Measurements from ENCODE around the gene CPNE8.

CPNE8 gene

DNA sequence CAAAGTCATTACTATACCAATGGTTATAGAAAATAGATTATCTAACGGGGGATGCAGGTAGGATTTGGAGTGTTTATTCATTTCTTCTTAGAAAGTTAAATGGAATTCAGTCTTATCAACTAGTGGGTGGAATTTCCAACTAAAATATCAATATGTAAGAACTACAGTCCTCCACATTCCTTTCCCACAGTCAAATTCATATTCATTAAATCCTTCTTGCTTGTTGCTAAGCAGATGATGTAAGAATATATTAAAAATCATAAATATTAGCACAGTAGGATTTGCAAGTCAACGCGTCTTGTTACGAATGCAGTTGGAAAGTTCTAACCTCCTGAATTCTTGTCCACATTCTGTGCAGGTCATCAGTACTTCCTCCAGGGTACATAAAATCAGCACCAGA is 259.2 kb downstream of the CPNE8 start:
- DNase-seq: no peak
- no peaks in the 10 kb centered on the region for H3K36me3 Mint-ChIP-seq (ENCODE audit: low read depth)
- no peak overlapping the region for H3K4me3 Mint-ChIP-seq
- no peak overlapping the region for H3K27ac Mint-ChIP-seq
- TF ChIP-seq, protein P1, sequence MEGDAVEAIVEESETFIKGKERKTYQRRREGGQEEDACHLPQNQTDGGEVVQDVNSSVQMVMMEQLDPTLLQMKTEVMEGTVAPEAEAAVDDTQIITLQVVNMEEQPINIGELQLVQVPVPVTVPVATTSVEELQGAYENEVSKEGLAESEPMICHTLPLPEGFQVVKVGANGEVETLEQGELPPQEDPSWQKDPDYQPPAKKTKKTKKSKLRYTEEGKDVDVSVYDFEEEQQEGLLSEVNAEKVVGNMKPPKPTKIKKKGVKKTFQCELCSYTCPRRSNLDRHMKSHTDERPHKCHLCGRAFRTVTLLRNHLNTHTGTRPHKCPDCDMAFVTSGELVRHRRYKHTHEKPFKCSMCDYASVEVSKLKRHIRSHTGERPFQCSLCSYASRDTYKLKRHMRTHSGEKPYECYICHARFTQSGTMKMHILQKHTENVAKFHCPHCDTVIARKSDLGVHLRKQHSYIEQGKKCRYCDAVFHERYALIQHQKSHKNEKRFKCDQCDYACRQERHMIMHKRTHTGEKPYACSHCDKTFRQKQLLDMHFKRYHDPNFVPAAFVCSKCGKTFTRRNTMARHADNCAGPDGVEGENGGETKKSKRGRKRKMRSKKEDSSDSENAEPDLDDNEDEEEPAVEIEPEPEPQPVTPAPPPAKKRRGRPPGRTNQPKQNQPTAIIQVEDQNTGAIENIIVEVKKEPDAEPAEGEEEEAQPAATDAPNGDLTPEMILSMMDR (IDR thresholded peaks at IDR 0.05): no peak
- peaks cover 4% of the 10 kb centered on the region for H3K9me3 Mint-ChIP-seq
- H3K4me1 Mint-ChIP-seq: no peaks in the 10 kb centered on the region
- peaks cover 4% of the 10 kb centered on the region for H3K27me3 Mint-ChIP-seq (ENCODE audit: low read depth, poor library complexity)

DNA sequence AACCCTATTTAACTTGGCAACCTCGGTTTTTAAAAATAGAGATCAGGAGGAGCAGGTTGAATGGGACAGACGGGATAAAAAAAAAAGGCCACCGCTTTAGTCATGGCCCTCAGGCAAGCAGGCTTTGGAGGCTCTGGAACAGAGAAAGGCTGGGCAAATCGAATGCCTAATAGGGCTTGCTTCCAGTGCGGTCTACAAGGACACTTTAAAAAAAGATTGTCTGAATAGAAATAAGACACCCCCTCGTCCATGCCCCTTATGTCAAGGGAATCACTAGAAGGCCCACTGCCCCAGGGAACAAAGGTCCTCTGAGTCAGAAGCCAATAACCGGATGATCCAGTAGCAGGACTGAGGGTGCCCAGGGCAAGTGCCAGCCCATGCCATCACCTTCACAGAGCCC is 265.8 kb downstream of the CPNE8 start:
- DNase-seq: no peak
- Mint-ChIP-seq H3K9me3 (peaks cover 4% of the 10 kb centered on the region), H3K4me1 (no peaks in the 10 kb centered on the region), H3K36me3 (ENCODE audit: low read depth) (no peaks in the 10 kb centered on the region), H3K27ac (no peak overlapping the region), H3K27me3 (ENCODE audit: low read depth, poor library complexity) (no peaks in the 10 kb centered on the region), H3K4me3 (no peak overlapping the region)
- TF ChIP-seq, protein P1 (IDR thresholded peaks at IDR 0.05): no peak

DNA sequence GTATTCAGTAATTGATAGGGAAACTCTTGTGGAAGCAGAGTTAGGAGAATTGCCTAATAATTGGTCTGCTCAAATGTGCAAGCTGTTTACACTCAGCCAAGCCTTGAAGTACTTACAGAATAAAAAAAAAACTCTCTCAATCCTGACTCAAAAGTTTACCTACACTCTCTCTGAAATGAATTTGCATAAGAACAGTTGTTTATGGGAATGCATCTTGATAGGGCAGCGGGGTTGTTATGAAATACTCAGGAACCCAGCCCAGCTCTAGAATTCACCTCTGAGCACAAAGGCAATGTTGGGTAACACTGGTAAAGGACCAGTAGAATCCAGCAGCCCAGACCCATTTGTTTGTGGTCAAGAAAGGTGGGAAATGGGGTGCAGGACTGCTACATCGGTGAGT is 267.0 kb downstream of the CPNE8 start:
- no peak for DNase-seq
- H3K27me3 Mint-ChIP-seq (ENCODE audit: low read depth, poor library complexity): no peaks in the 10 kb centered on the region
- H3K27ac Mint-ChIP-seq: no peak overlapping the region
- peaks cover 4% of the 10 kb centered on the region for H3K9me3 Mint-ChIP-seq
- TF ChIP-seq, protein P1 (IDR thresholded peaks at IDR 0.05): no peak
- no peaks in the 10 kb centered on the region for H3K36me3 Mint-ChIP-seq (ENCODE audit: low read depth)
- no peak overlapping the region for H3K4me3 Mint-ChIP-seq
- no peaks in the 10 kb centered on the region for H3K4me1 Mint-ChIP-seq

DNA sequence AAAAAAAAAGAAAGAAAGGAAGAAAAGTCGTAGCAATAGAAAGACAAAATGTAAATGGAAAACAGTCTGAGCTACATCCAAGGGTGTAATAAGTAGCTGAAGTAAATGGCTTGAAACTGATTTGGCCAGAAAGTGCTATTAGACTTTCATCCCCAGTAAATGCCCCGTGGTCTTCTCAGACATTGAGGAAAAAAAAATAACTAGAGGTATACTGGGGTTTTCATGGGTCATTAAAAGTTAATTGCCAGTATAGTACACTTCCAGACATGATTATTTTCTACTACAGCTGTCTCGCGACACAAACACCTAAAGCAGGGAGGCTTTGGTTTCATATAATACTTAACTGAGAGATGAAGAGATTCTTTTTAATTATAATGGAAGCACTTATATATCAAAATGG is 271.9 kb downstream of the CPNE8 start:
- no peak overlapping the region for H3K4me3 Mint-ChIP-seq
- TF ChIP-seq, protein P1 (IDR thresholded peaks at IDR 0.05): no peak
- no peaks in the 10 kb centered on the region for H3K36me3 Mint-ChIP-seq (ENCODE audit: low read depth)
- H3K27ac Mint-ChIP-seq: no peak overlapping the region
- DNase-seq: no peak
- no peaks in the 10 kb centered on the region for H3K4me1 Mint-ChIP-seq
- peaks cover 2% of the 10 kb centered on the region for H3K27me3 Mint-ChIP-seq (ENCODE audit: low read depth, poor library complexity)
- no peaks in the 10 kb centered on the region for H3K9me3 Mint-ChIP-seq

DNA sequence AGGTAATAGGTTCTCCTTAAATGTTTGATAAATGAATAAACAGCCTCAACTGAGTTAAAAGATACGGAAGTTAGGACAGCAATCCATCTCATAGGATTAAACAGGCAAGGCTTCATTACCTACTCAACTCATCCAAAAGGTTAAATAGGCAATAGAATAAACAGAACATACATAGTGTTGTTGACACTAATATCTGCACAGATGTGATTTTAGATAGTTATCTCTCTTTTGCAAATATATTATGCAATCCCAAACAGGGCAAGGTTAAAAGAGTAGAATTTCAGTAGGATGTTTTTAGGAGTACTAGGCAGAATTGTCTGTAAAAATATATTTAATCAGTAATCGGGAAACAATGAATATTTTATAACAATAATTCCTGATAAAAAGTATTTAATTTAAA is 276.3 kb downstream of the CPNE8 start:
- no peak for DNase-seq
- Mint-ChIP-seq H3K36me3 (ENCODE audit: low read depth) (no peaks in the 10 kb centered on the region), H3K27me3 (ENCODE audit: low read depth, poor library complexity) (peaks cover 2% of the 10 kb centered on the region), H3K4me1 (no peaks in the 10 kb centered on the region), H3K4me3 (no peak overlapping the region), H3K9me3 (no peaks in the 10 kb centered on the region), H3K27ac (no peak overlapping the region)
- TF ChIP-seq, protein P1 (IDR thresholded peaks at IDR 0.05): no peak

DNA sequence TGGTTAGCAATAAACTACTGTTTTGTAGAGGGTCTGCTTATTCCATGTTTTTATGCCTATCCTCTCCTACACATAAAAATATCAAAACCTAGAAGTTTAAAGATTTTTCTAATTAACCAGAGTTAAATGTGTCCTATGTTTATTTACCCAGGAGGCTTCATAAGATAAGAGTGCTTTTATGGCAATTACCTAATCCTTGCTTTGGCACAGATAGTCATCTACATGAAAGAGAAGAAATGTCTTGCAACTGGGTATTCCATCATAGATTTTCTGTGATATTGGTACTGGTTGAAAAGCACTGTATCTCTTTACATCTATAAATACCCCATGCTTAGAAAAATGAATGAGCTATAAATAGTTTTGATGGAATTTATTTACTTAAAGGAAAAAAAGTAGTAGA is 277.1 kb downstream of the CPNE8 start:
- TF ChIP-seq, protein P1 (IDR thresholded peaks at IDR 0.05): no peak
- no peaks in the 10 kb centered on the region for H3K9me3 Mint-ChIP-seq
- no peak overlapping the region for H3K4me3 Mint-ChIP-seq
- no peaks in the 10 kb centered on the region for H3K36me3 Mint-ChIP-seq (ENCODE audit: low read depth)
- H3K27me3 Mint-ChIP-seq (ENCODE audit: low read depth, poor library complexity): peaks cover 2% of the 10 kb centered on the region
- no peak for DNase-seq
- H3K27ac Mint-ChIP-seq: no peak overlapping the region
- no peaks in the 10 kb centered on the region for H3K4me1 Mint-ChIP-seq

Data from nephron progenitor cell (in vitro differentiated cells).